Measurements from ENCODE around the gene BEST2.

The BEST2 gene

GRCh38 chr19:12730064-12730463 lies 21.5 kb upstream of the BEST2 start:
- H3K4me3 ChIP-seq (ENCODE audit: low read depth, low read length) = no peak overlapping the region
- no peaks in the 10 kb centered on the region for H3K9me3 ChIP-seq (ENCODE audit: control insufficient read depth, insufficient read depth, low read depth, low read length)
- H3K27ac ChIP-seq (ENCODE audit: low read depth, low read length) = no peak overlapping the region
- H3K9ac ChIP-seq (ENCODE audit: low read length) = no peak overlapping the region
- no peaks in the 10 kb centered on the region for H3K27me3 ChIP-seq (ENCODE audit: control insufficient read depth, insufficient read depth, low read length)
- peaks cover 8% of the 10 kb centered on the region for H3K4me1 ChIP-seq (ENCODE audit: control insufficient read depth, insufficient read depth, low read length)
- peaks cover 38% of the 10 kb centered on the region for H3K36me3 ChIP-seq (ENCODE audit: control insufficient read depth, insufficient read depth, low read length)

GRCh38 chr19:12731337-12731736 lies 20.3 kb upstream of the BEST2 start:
- Histone ChIP-seq H3K27ac (ENCODE audit: low read depth, low read length) (no peak overlapping the region), H3K36me3 (ENCODE audit: control insufficient read depth, insufficient read depth, low read length) (peaks cover 38% of the 10 kb centered on the region), H3K4me1 (ENCODE audit: control insufficient read depth, insufficient read depth, low read length) (peaks cover 8% of the 10 kb centered on the region), H3K9me3 (ENCODE audit: control insufficient read depth, insufficient read depth, low read depth, low read length) (no peaks in the 10 kb centered on the region), H3K9ac (ENCODE audit: low read length) (no peak overlapping the region), H3K4me3 (ENCODE audit: low read depth, low read length) (no peak overlapping the region), H3K27me3 (ENCODE audit: control insufficient read depth, insufficient read depth, low read length) (no peaks in the 10 kb centered on the region)

GRCh38 chr19:12733369-12734214 lies 18.0 kb upstream of the BEST2 start:
- peak overlapping the region; percentile 97 for H3K9ac ChIP-seq (ENCODE audit: low read length)
- peak overlapping the region; percentile 97 for H3K4me3 ChIP-seq (ENCODE audit: low read depth, low read length)
- no peaks in the 10 kb centered on the region for H3K9me3 ChIP-seq (ENCODE audit: control insufficient read depth, insufficient read depth, low read depth, low read length)
- no peaks in the 10 kb centered on the region for H3K27me3 ChIP-seq (ENCODE audit: control insufficient read depth, insufficient read depth, low read length)
- peaks cover 9% of the 10 kb centered on the region for H3K4me1 ChIP-seq (ENCODE audit: control insufficient read depth, insufficient read depth, low read length)
- H3K36me3 ChIP-seq (ENCODE audit: control insufficient read depth, insufficient read depth, low read length) = peaks cover 35% of the 10 kb centered on the region
- H3K27ac ChIP-seq (ENCODE audit: low read depth, low read length) = peak overlapping the region; percentile 96

DNA sequence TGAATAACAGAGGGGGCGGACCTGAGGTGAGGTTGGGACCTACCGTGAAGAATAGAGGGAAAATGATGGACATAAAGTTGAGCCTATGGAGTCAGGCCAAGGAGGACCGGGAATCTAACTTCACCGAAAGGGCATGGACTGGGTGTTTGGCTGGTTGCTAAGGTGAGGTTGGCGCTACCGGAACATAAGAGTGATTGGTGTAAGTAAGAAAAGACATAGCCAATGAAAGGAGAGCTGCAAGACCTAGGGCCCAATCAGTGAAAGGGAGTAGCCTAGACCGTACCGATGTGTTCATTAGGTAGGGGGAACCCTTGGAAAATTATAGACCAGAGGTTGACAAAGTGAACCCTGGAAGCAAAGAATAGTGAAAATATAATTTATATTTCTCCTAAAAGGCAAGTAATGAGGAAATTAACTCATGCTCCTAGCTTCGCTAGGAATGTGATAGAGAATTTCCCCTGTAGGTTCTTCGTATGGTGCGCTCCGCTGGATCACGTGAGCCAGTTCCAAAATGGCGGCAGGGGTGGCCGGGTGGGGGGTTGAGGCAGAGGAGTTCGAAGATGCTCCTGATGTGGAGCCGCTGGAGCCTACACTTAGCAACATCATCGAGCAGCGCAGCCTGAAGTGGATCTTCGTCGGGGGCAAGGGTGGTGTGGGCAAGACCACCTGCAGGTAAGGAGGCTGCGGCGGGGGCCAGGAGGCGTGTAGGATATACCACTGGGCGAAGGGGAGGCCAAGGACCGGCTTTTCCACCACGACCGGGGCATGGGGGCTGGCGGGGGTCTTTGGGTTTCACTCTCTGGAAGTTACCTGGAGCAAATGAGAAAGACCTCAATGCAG lies 14.4 kb upstream of the BEST2 start, which contains the start of gene GET3:
GET3 (plus strand) TSS at position 503 of the 840 bp plus-strand sequence; CDS start at position 512, 9 bp downstream.
- Histone ChIP-seq H3K4me3 (ENCODE audit: low read depth, low read length) (peak within 1 kb of the TSS; percentile 87), H3K9me3 (ENCODE audit: control insufficient read depth, insufficient read depth, low read depth, low read length) (no peaks in the 10 kb centered on the region), H3K4me1 (ENCODE audit: control insufficient read depth, insufficient read depth, low read length) (peaks cover 9% of the 10 kb centered on the region), H3K9ac (ENCODE audit: low read length) (peak within 1 kb of the TSS; percentile 92), H3K36me3 (ENCODE audit: control insufficient read depth, insufficient read depth, low read length) (peaks cover 25% of the 10 kb centered on the region), H3K27ac (ENCODE audit: low read depth, low read length) (peak within 1 kb of the TSS; percentile 96), H3K27me3 (ENCODE audit: control insufficient read depth, insufficient read depth, low read length) (no peaks in the 10 kb centered on the region)

GRCh38 chr19:12737835-12738351 lies 13.7 kb upstream of the BEST2 start:
- H3K4me1 ChIP-seq (ENCODE audit: control insufficient read depth, insufficient read depth, low read length) = peaks cover 9% of the 10 kb centered on the region
- H3K27ac ChIP-seq (ENCODE audit: low read depth, low read length) = no peak overlapping the region
- H3K4me3 ChIP-seq (ENCODE audit: low read depth, low read length) = peak overlapping the region; percentile 87
- no peaks in the 10 kb centered on the region for H3K9me3 ChIP-seq (ENCODE audit: control insufficient read depth, insufficient read depth, low read depth, low read length)
- no peaks in the 10 kb centered on the region for H3K27me3 ChIP-seq (ENCODE audit: control insufficient read depth, insufficient read depth, low read length)
- peaks cover 27% of the 10 kb centered on the region for H3K36me3 ChIP-seq (ENCODE audit: control insufficient read depth, insufficient read depth, low read length)
- peak overlapping the region; percentile 92 for H3K9ac ChIP-seq (ENCODE audit: low read length)

DNA sequence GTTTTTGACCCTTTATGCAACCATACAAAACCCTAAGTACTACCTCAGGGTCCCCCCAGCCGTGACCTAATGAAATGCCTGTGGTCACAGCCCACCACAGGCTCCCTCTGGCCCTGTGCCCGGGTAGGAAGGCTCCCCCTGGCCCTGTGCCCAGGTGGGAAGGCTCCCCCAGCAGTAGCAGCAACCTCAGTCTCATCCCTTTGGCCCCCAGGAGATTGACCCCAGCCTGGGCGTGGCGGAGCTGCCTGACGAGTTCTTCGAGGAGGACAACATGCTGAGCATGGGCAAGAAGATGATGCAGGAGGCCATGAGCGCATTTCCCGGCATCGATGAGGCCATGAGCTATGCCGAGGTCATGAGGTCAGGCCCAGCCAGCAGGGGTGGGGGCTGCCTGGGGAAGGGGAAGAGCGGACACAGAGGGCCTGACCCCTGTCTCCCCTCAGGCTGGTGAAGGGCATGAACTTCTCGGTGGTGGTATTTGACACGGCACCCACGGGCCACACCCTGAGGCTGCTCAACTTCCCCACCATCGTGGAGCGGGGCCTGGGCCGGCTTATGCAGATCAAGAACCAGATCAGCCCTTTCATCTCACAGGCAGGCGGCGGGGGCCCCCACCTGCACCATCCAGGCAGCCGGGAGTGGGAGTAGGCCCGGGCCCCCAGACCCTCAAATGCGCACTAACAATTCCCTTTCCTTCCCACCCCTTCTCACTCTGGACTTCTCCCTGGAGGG lies 6.3 kb upstream of the BEST2 start:
- Histone ChIP-seq H3K4me1 (ENCODE audit: control insufficient read depth, insufficient read depth, low read length) (no peaks in the 10 kb centered on the region), H3K4me3 (ENCODE audit: low read depth, low read length) (no peak overlapping the region), H3K9ac (ENCODE audit: low read length) (no peak overlapping the region), H3K27me3 (ENCODE audit: control insufficient read depth, insufficient read depth, low read length) (peaks cover 11% of the 10 kb centered on the region), H3K36me3 (ENCODE audit: control insufficient read depth, insufficient read depth, low read length) (peaks cover 54% of the 10 kb centered on the region), H3K27ac (ENCODE audit: low read depth, low read length) (no peak overlapping the region), H3K9me3 (ENCODE audit: control insufficient read depth, insufficient read depth, low read depth, low read length) (no peaks in the 10 kb centered on the region)

- Histone ChIP-seq H3K4me1 (ENCODE audit: control insufficient read depth, insufficient read depth, low read length) (peaks cover 4% of the 10 kb centered on the region; the same call in 1 of the 2 replicates), H3K36me3 (ENCODE audit: control insufficient read depth, insufficient read depth, low read length) (peaks cover 40% of the 10 kb centered on the region), H3K4me3 (ENCODE audit: low read depth, low read length) (no peak overlapping the region), H3K9ac (ENCODE audit: low read length) (no peak overlapping the region), H3K27ac (ENCODE audit: low read depth, low read length) (no peak overlapping the region), H3K9me3 (ENCODE audit: control insufficient read depth, insufficient read depth, low read depth, low read length) (no peaks in the 10 kb centered on the region), H3K27me3 (ENCODE audit: control insufficient read depth, insufficient read depth, low read length) (peaks cover 41% of the 10 kb centered on the region)
These were observed 3.1 kb upstream of the BEST2 start for GRCh38 chr19:12748489-12748888.

- peaks cover 52% of the 10 kb centered on the region for H3K27me3 ChIP-seq (ENCODE audit: control insufficient read depth, insufficient read depth, low read length)
- peaks cover 30% of the 10 kb centered on the region for H3K36me3 ChIP-seq (ENCODE audit: control insufficient read depth, insufficient read depth, low read length)
- H3K4me3 ChIP-seq (ENCODE audit: low read depth, low read length) = peak overlapping the region; percentile 32; the same call in 1 of the 2 replicates
- H3K9ac ChIP-seq (ENCODE audit: low read length) = no peak overlapping the region
- H3K27ac ChIP-seq (ENCODE audit: low read depth, low read length) = no peak overlapping the region
- H3K4me1 ChIP-seq (ENCODE audit: control insufficient read depth, insufficient read depth, low read length) = peaks cover 4% of the 10 kb centered on the region; the same call in 1 of the 2 replicates
- no peaks in the 10 kb centered on the region for H3K9me3 ChIP-seq (ENCODE audit: control insufficient read depth, insufficient read depth, low read depth, low read length)
These were observed 1.6 kb upstream of the BEST2 start for GRCh38 chr19:12749938-12750521.

DNA sequence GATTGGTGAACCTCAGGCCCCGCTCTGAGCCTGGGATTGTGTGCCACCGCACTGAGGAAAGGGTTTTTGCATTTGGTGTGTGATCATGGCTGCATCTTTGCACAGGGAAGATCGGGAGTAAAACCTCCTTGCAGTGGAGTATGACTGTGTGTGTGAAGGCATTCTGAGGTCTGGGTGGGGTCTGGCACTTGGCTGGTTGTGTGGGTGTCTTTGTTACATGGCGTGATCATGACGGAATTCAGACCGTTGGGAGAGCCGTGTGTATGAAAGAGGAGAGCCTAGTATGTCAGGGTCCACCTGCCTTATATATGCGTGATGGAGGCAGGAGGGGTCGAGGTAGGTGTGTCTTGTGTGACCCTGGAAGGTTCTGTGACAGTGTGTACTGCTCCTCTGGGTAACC lies 740 bp upstream of the BEST2 start:
- Histone ChIP-seq H3K9ac (ENCODE audit: low read length) (no peak overlapping the region), H3K36me3 (ENCODE audit: control insufficient read depth, insufficient read depth, low read length) (peaks cover 22% of the 10 kb centered on the region), H3K27ac (ENCODE audit: low read depth, low read length) (no peak overlapping the region), H3K4me3 (ENCODE audit: low read depth, low read length) (no peak overlapping the region), H3K4me1 (ENCODE audit: control insufficient read depth, insufficient read depth, low read length) (peaks cover 4% of the 10 kb centered on the region; the same call in 1 of the 2 replicates), H3K9me3 (ENCODE audit: control insufficient read depth, insufficient read depth, low read depth, low read length) (no peaks in the 10 kb centered on the region), H3K27me3 (ENCODE audit: control insufficient read depth, insufficient read depth, low read length) (peaks cover 60% of the 10 kb centered on the region)

Data from HUES6 (cell line).